Measurements from ENCODE around the gene URB1.

DNA sequence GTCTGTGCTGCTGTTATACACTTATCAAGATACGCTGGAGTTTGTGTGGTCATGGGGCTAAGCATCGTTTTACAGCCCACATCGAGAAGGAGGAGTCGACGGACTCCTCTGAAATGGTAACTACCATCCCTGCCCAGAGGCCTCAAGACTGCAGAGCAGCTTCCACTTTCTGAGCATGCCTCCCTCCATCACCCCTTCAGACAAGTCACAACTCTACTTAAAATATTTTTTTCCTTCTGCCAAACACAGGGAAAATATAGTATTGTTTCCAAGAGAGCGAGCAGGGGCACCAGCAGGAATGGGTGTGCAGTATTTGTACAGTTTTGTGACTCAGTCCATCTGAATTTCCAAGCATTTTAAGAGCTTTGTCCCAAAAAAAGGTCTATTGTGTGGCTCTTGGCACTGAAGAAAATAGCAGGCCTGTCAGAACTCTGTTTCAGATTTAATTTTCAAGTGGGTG lies 33.8 kb upstream of the URB1 start:
- TF ChIP-seq, protein P1, sequence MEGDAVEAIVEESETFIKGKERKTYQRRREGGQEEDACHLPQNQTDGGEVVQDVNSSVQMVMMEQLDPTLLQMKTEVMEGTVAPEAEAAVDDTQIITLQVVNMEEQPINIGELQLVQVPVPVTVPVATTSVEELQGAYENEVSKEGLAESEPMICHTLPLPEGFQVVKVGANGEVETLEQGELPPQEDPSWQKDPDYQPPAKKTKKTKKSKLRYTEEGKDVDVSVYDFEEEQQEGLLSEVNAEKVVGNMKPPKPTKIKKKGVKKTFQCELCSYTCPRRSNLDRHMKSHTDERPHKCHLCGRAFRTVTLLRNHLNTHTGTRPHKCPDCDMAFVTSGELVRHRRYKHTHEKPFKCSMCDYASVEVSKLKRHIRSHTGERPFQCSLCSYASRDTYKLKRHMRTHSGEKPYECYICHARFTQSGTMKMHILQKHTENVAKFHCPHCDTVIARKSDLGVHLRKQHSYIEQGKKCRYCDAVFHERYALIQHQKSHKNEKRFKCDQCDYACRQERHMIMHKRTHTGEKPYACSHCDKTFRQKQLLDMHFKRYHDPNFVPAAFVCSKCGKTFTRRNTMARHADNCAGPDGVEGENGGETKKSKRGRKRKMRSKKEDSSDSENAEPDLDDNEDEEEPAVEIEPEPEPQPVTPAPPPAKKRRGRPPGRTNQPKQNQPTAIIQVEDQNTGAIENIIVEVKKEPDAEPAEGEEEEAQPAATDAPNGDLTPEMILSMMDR (optimal IDR thresholded peaks at IDR 0.05 in 1 of 3, IDR thresholded peaks at IDR 0.05 in 1 of 3, conservative IDR thresholded peaks at IDR 0.05 in 1 of 3; ENCODE audit: extremely low read depth in 1 of 3, insufficient read depth in 2 of 3, low read length in 3 of 3), result no peak
- TF ChIP-seq EZH2 (IDR thresholded peaks at IDR 0.05; ENCODE audit: low read length), result no peak

All from keratinocyte (primary cell).